ENCODE results near the gene SPEN. TPM values are rescaled to one million over a fixed set of nuclear protein-coding genes. Genes with fewer than 3 reads are reported as not detected.

The SPEN gene
- total RNA-seq, 4 donors from 2014 or later: 51.8 to 94.9 (median 61.5) TPM

GRCh38 chr1:15928971-15929965 lies 81.8 kb downstream of the SPEN start:
- no peak overlapping the region for H3K4me3 ChIP-seq
- H3K27ac ChIP-seq: no peak overlapping the region
- peaks cover 0 to 92% (median 0%) of the 10 kb centered on the region in 3 donors for H3K36me3 ChIP-seq
- DNase-seq: no peak
- H3K4me1 ChIP-seq: no peaks in the 10 kb centered on the region
- H3K27me3 ChIP-seq: no peaks in the 10 kb centered on the region
- no peaks in the 10 kb centered on the region for H3K9me3 ChIP-seq
- no peak for TF ChIP-seq CTCF (IDR thresholded peaks at IDR 0.05)
- TF ChIP-seq POLR2A (IDR thresholded peaks at IDR 0.05): no peak

GRCh38 chr1:15931401-15931800 lies 83.9 kb downstream of the SPEN start:
- DNase-seq: peak in 2 of 3 donors; percentile 8 to 27
- no peak overlapping the region for H3K4me3 ChIP-seq
- H3K27ac ChIP-seq: no peak overlapping the region
- no peaks in the 10 kb centered on the region for H3K27me3 ChIP-seq
- peaks cover 0 to 93% (median 0%) of the 10 kb centered on the region in 3 donors for H3K36me3 ChIP-seq
- H3K9me3 ChIP-seq: no peaks in the 10 kb centered on the region
- no peaks in the 10 kb centered on the region for H3K4me1 ChIP-seq
- no peak for TF ChIP-seq CTCF (IDR thresholded peaks at IDR 0.05)
- TF ChIP-seq POLR2A (IDR thresholded peaks at IDR 0.05): no peak

- Histone ChIP-seq H3K4me1 (peaks cover 0 to under 1% (median 0%) of the 10 kb centered on the region in 4 donors), H3K27me3 (no peaks in the 10 kb centered on the region), H3K4me3 (no peak overlapping the region), H3K36me3 (peaks cover 0 to 94% (median 0%) of the 10 kb centered on the region in 3 donors), H3K27ac (no peak overlapping the region), H3K9me3 (no peaks in the 10 kb centered on the region)
- peak in 1 of 3 donors; percentile 40 for DNase-seq
- TF ChIP-seq POLR2A (IDR thresholded peaks at IDR 0.05) (no peak), CTCF (IDR thresholded peaks at IDR 0.05) (no peak)
Measured at GRCh38 chr1:15931884-15932283, 84.4 kb downstream of the SPEN start.

GRCh38 chr1:15932612-15933011 lies 85.1 kb downstream of the SPEN start:
- H3K36me3 ChIP-seq: peaks cover 0 to 99% (median 0%) of the 10 kb centered on the region in 3 donors
- peaks cover 0 to 8% (median 0%) of the 10 kb centered on the region in 4 donors for H3K4me1 ChIP-seq
- TF ChIP-seq POLR2A (IDR thresholded peaks at IDR 0.05) (no peak), CTCF (IDR thresholded peaks at IDR 0.05) (no peak)
- no peaks in the 10 kb centered on the region for H3K27me3 ChIP-seq
- no peak overlapping the region for H3K27ac ChIP-seq
- no peak overlapping the region for H3K4me3 ChIP-seq
- DNase-seq: peak in 1 of 3 donors; percentile 41
- H3K9me3 ChIP-seq: no peaks in the 10 kb centered on the region

GRCh38 chr1:15933684-15934083 lies 86.2 kb downstream of the SPEN start:
- Histone ChIP-seq H3K4me1 (peaks cover 0 to 11% (median 0%) of the 10 kb centered on the region in 4 donors), H3K36me3 (peaks cover 0 to 100% (median 0%) of the 10 kb centered on the region in 3 donors), H3K27ac (no peak overlapping the region), H3K9me3 (no peaks in the 10 kb centered on the region), H3K27me3 (no peaks in the 10 kb centered on the region), H3K4me3 (no peak overlapping the region)
- peak in 1 of 3 donors; percentile 13 for DNase-seq
- TF ChIP-seq POLR2A (IDR thresholded peaks at IDR 0.05) (no peak), CTCF (IDR thresholded peaks at IDR 0.05) (no peak)
